Retinal pigment epithelial cell (primary cell): ENCODE data around the gene PRMT1.

Source experiments
- DNase-seq: peaks from one replicate; pipeline ENCODE4 v3.0.0-alpha.2; 2010; ENCODE audit warnings: low read depth
- H3K4me3 ChIP-seq: 2 replicates; pipeline ENCODE4 v1.5.1; 2011; ENCODE audit warnings: mild to moderate bottlenecking, low read length, control low read depth, moderate library complexity
- CTCF ChIP-seq: conservative IDR thresholded peaks from 2 replicates; pipeline ENCODE4 v1.5.1; 2011; ENCODE audit warnings: low read depth, low read length, control low read depth, inconsistent platforms

Gene PRMT1

DNA sequence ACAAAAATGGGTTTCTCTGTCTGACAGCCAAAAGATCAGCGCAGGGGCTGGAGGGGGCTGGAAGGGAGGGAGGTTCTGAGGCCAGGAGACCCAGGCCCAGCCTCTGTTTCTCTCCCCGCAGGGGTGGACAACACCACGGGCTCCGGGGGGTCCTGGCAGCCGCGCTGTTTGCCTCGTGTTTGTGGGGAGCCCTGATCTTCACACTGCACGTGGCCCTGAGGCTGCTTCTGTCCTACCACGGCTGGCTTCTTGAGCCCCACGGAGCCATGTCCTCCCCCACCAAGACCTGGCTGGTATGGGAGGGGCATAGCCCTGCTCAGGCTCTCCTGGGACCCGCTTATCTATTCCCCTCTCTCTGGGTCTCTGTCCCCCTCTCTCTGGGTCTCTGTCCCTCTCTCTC is 23.5 kb downstream of the PRMT1 start:
- no peak for DNase-seq
- no peak overlapping the region for H3K4me3 ChIP-seq
- no peak for TF ChIP-seq CTCF

GRCh38 chr19:49701271-49701786 is 24.3 kb downstream of the PRMT1 start:
- DNase-seq = no peak
- H3K4me3 ChIP-seq = no peak overlapping the region
- TF ChIP-seq CTCF = no peak

DNA sequence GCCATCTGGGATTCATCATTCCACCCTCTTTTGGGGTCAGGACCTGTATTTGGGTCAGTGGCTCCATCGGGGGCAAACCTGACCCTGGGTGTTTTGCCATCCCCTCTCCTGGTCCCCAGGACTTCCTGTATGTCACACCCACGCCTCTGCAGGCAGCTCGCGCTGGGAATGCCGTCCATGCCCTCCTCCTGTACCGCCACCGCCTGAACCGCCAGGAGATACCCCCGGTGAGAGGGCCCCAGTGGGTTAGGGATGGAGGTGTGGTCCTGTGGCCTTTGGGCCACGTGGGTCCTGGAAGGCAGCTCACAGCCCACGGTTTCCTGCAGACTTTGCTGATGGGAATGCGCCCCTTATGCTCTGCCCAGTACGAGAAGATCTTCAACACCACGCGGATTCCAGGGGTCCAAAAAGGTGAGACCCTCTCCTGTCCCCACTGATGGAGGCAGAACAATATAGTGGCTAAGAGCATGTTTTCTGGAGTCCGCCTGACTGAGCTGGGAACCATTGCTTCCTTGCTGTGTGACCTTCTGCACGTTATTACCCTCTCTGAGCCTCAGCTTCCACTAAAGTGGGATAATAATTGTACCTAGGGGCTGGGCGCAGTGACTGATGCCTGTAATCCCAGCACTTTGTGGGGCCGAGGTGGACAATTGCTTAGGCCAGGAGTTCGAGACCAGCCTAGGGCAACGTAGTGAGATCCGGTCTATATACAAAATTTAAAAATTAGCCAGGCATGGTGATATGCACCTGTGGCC is 28.0 kb downstream of the PRMT1 start:
- DNase-seq = no peak
- H3K4me3 ChIP-seq = no peak overlapping the region
- TF ChIP-seq CTCF = no peak

GRCh38 chr19:49705919-49706318 is 28.8 kb downstream of the PRMT1 start:
- TF ChIP-seq CTCF = no peak
- H3K4me3 ChIP-seq = no peak overlapping the region
- DNase-seq = no peak

DNA sequence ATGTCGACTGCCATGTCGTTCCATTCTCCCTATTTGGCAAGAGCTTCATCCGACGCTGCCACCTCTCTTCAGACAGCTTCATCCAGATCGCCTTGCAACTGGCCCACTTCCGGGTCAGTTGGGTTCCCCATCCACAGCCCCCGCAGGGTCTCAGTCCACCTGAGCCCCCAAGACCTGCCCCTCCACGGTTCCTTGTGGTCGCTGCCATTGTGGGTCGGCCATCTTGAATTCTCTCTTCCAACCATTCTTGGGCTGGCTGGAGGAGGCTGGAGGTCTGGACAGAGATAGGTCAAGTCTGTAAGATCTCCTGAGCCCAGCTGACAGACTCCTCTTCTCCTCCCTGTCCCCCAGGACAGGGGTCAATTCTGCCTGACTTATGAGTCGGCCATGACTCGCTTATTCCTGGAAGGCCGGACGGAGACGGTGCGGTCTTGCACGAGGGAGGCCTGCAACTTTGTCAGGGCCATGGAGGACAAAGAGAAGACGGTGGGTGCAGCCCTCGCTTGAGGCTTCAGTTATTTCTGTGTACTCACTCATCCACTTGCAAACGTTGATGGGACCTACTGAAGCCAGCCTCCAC is 33.4 kb downstream of the PRMT1 start:
- H3K4me3 ChIP-seq = no peak overlapping the region
- DNase-seq = no peak
- TF ChIP-seq CTCF = no peak

- no peak for DNase-seq
- no peak overlapping the region for H3K4me3 ChIP-seq
- no peak for TF ChIP-seq CTCF
Observed at GRCh38 chr19:49712397-49712859, 35.4 kb downstream of the PRMT1 start.
